ENCODE results near the gene KCNIP1.

DNA sequence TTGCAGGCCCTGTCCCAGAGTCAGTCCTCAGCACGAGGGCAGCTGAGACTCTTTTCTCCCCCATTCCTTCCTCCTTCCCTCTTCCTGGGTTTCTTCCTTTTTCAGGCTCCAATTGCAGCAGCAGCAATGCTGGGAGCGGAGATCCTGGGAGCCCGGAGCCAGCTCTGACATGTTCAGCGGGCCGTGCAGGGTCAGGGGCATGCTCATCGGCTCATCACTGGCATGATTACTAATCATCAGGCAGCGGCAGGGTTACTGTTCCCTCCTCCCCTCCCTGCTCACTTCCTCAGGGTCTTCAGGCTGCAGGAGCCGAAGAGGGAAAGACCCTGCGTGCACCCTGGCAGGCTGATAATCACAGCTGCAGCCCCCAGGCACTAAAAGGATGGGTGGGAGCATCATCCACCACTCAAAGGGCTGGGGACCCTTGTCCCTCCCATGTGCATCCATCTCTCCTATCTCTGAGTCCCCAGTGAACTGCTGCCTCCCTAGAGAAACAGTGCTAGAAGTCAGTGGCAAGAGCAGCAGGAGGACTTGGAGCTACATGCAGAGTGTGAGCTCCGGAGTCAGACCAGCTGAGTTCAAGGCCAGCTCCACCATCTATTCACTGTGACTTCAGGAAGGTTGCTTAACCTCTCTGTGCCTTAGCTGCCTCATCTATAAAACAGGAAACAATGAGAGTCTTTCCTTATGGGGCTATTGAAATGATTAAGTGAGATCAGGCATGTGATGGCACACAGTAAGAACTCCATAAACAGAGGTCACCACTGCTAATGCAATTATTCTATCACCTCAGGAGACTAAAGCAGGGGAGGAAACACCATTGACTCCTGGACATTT is 7.8 kb upstream of the KCNIP1 start:
- TF ChIP-seq, protein P1, sequence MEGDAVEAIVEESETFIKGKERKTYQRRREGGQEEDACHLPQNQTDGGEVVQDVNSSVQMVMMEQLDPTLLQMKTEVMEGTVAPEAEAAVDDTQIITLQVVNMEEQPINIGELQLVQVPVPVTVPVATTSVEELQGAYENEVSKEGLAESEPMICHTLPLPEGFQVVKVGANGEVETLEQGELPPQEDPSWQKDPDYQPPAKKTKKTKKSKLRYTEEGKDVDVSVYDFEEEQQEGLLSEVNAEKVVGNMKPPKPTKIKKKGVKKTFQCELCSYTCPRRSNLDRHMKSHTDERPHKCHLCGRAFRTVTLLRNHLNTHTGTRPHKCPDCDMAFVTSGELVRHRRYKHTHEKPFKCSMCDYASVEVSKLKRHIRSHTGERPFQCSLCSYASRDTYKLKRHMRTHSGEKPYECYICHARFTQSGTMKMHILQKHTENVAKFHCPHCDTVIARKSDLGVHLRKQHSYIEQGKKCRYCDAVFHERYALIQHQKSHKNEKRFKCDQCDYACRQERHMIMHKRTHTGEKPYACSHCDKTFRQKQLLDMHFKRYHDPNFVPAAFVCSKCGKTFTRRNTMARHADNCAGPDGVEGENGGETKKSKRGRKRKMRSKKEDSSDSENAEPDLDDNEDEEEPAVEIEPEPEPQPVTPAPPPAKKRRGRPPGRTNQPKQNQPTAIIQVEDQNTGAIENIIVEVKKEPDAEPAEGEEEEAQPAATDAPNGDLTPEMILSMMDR (IDR thresholded peaks at IDR 0.05): no peak
- no peak for TF ChIP-seq POLR2A (IDR thresholded peaks at IDR 0.05)
